HCEC 1CT (cell line): ENCODE results near the gene MGAT5.

Experiments
- DNase-seq: peaks from one replicate; pipeline ENCODE4 v3.0.0-alpha.2; 2017

Gene MGAT5

DNA sequence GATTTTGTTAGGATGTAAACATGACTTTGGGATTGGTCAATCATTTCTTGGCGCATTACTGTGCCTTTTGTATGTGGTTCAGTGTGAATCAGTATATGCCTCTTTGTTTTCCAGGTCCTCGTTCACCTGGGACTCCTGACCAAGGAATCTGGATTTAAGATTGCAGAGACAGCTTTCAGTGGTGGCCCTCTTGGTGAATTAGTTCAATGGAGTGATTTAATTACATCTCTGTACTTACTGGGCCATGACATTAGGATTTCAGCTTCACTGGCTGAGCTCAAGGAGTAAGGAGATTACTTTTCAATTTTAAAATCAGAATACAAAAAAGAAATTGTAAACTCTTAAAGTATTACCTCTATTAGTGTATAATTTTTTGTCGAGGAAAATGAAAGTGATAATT is 87.6 kb downstream of the MGAT5 start:
- no peak for DNase-seq

DNA sequence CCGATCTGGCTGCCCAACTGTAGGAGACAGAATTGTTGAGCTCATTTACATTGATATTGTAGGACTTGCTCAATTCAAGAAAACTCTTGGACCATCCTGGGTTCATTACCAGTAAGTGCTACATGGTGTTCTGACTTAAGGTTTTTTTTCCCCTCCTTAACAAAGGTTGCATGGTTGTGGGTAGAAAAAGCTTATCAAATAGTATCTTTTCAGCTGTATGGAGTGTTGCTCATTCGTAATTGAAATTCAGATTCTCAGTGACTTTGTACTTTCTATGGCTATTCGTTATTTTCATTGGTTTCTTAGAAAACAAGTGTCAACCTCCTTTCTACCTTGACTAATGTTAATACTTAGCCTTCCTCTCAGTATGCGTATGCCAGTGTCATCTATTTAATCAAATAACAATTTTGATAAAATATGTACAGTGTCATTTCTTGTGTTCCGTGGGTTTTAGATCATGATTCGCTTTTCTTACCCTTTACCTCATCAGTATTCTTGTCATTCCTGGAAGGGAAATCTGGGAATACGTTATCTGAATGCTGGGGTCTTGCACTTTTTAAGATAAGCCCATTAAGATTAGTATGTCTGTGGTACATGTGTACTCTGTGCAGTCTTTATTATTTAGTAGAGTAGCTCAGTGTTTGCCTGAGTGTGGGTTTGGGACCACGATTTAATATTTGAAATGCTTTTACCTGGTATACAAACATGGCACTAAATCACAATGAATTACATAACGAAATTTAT is 91.3 kb downstream of the MGAT5 start:
- DNase-seq = no peak

DNA sequence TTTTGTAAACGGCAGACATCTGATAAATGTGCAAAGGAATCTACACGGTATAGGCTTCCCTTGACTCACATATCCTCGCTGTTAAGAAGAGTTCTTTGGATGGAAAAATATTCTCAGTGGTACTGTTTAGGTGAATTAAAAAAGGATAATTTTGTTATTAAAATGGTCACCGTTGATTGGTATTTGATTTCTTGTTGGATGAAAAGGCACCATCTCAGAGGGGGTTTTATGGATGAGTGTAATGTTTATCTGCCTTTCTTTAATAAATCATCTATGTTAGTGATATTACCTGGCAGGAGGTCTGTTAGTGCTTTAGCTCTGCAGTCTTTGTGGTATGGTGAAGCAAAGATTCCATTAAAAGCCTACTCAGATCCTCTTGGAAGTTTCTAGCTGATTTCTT is 92.3 kb downstream of the MGAT5 start:
- DNase-seq = no peak

DNA sequence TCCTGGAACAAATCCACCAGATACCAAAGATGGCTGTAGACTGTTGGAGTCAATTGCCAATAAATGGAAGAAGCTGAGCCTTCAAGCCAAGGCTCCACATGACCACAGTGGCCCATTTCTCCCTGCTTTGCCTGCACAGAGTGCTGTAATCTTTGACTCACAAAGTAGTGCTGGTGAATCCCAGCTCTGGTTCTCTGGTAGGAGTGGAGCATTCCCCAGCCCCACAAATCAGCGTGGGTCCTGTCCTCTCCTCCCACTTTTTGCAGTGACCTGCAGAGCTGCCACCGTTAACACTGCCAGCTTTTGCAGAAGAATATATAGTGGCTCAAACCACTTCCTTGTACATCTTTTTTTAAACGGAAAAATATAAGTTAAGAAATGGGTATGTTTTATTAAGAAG is 93.9 kb downstream of the MGAT5 start:
- peak; percentile 26 for DNase-seq

DNA sequence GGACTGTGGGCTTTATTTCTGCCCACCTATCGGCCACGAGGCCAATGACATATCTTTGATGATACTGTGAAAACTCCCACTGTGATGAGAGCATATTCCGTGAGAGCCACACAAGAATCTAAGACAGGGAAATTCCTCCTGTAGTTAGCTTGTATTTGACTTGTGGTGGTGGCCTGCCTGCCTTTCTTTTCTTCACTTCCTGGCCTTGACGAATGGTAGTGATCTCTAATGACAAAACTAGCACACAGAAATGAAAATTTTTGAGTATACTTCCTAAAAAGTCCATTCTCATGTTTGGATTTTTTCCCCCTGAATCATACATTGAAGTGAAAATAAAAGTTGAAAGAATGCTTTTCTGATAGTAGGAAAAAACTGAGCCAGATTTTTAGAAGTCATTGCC is 94.4 kb downstream of the MGAT5 start:
- peak; percentile 44 for DNase-seq

DNA sequence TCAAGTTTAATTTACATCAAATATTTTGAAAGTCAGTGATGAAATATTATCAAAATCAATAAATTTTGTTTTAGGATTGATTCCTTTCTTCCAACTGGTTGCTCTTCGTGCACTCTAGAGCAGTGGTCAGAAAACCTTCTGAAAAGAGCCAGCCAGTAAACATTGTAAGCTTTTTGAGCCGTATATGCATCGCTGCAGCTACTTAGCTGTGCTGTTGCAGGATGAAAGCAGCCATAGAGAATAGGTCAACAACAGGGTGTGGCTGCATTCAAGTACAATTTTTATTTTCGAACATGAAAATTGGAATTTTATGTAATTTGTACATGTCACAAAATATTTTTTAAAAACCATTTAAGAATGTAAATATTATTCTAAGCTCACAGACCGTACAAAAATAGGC is 94.9 kb downstream of the MGAT5 start:
- DNase-seq = no peak

DNA sequence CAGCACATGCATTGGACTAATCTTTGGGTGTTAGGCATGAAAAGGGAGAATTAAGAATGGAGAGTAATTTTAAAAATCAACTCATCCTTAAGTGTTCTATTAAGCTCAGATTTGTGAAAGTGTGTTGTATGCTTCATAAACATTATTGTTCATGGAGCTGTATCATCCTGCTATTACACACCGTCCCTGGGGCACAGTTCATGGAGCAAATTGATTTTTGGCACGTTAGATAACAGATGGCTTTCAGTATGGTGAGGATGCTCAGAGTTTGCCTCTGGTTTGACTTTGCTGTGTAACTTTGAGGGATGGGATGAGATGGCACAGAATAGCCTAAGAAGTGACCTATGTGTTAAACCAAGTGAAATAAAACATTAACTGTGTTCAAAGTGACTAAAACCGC is 97.1 kb downstream of the MGAT5 start:
- no peak for DNase-seq

DNA sequence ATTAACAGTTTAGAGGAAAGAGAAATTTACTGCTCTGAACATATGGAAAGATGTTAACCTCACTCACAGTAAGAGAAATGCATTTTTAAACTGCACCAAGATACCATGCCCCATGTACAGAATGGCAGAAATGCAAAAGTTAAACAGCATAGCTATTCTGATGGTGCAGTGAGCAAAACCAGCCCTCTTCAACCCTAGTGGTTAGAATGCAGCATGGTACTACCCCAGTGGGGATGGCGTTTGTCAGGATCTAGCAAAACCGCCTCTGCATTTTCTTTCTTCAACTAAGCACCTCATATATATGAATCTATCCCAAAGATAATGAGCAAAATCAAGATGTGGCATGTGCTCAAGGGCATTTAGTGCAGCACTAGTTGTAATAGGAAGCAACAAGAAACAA is 98.0 kb downstream of the MGAT5 start:
- DNase-seq = no peak

DNA sequence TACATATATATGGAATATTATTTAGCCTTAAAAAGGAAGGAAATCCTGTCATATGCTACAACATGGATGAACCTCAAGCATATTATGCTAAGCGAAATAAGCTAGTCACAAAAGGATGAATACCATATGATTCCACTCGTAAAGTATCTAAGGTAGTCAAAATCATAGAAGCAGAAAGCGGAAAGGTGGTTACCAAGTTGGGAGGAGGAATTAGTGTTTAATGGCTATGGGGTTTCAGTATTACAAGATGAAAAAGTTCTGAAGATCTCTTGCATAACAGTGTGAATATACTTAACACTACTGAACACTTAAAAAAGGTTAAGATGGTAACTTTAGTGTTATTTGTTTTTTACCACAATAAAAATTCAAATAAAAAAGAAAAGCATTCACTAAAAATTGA is 99.0 kb downstream of the MGAT5 start:
- no peak for DNase-seq

DNA sequence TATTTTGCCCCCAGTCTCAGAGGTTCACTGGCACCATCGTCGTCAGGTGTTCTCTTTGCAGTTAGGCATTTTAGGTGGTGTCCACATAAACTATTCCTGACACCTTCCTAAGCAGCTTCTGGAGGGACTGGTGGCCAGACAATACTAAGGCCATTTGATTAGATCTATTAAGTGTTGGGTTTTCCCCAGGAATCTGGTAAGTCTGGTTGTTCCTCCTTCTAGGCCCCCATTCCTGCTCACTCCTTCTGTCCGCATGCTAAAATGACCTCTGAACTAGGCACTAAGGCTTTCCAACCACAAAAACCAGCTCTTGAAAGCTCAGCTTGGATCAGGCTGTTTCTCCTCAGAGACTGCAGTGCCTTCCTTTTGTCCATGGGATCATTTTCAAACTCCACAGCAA is 100.7 kb downstream of the MGAT5 start:
- DNase-seq = no peak

DNA sequence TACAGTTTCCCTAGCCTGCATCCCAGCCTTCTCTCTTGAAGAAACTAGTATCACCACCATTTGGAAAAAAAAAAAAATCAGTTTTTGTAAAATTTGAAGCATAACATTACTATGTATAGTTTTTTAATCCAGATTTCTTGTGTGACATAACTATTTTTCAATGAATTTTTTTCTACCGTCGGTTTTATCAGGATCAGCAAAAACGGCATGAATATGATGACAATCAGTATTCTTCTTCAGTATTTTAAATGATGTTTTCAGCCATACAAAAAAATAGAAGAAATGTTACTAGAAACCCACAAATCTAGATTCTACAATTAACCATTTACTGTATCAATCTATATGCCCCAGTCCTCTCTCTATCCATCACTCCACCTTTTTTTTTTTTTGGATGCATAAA is 103.9 kb downstream of the MGAT5 start:
- no peak for DNase-seq

DNA sequence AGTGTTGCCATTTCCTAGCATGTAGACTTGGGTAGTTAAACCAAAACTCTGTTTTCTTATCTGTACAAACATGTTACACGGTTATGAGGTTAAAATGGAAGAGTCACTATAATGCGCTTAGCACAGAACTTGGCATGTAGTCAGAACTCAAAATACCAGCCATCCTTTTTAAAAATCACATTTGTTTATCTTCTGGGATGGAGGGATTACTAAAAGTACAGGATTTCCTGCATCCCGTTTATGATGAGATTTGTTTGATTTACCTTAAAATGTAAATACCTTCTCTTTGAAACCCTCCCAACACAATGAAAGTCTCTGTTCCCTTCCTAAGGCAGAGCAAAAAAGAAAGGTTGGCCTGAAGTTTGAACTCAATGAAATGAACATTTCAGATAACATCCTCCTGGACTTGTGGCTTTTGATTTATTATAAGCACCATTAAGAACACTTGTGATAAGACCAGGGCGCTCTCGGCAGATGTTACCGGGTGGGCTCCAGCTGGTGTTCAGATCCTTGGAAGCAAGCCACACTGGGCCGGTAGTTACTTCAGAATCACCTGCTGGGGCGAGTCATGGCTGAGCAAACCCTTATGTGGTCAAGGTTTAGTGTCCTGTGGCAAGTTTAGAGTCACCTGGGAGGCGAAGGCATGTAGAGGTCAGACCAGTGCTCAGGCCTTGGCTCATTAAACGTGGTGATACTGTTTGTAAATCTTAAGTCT is 105.7 kb downstream of the MGAT5 start:
- DNase-seq = peak; percentile 17

DNA sequence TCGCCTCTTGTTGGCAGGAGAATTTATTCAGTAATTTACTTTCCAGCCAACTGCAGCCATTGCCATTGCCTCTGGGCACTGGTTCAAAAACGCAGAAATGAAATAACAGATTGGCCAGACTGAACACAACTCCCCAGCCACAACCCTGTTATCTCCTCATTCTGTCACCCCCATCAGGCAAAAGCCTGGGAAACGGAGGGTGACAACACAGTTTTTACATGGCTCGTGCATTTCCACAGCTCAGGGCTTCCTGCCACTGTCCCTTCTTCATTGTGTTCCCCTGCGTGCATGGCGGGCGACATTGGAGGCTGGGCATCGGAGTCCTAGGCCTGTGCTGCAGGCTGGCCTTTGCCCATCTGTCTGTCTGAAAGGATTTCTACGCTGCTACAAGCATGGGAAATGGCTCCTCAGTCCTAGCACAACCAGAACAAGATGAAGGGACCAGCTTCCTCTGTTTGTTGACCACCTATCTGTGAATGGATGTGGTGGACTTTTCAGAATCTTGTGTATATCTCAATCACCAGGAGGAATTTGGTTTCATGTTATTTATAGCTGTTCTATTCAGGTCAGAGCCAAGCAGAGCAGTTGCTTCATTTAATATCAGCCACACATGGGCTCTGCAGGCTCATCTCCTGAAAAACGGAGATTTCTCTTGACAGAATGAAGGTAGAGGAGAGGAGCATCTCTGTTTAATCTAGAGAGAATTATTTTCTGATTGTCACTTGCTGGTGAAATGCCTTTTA is 107.0 kb downstream of the MGAT5 start:
- no peak for DNase-seq

DNA sequence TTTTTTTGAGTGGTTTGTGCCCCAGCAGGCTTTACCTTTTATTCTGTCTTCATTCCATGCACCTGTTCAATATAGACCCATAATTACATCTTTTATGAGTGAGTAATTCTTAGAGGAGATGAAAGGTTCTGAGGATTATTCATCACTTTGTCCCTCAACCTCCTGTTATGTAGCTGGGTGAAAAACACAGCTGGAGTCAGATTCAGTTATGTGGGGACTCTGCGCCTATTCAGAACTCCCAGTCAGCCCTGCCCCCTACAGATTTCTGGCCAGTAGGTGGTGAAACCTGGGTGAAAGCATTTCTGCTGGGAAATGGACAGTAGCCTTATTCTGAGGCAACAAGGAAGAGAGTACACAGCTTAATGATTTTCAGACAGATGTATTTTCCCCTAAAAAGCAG is 107.8 kb downstream of the MGAT5 start:
- DNase-seq = no peak

DNA sequence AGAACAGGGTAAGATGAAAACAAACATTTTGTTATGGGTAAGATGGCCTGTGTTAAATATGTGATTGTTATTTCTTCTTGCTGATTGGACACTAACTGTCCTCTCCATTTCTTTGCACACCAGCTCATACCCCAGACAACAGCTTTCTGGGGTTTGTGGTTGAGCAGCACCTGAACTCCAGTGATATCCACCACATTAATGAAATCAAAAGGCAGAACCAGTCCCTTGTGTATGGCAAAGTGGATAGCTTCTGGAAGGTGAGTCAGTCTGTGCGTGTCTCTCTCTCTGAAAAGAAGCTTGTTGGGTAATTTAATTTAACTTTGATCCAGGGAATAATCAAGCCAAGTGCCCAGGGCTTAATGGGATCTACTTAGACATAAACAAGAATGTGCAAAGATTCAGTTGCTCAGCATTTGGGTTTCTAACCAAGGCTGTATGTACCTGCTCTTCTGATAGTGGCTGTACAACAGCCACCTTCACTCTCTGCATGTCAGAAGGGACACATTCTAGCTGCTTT is 108.3 kb downstream of the MGAT5 start:
- no peak for DNase-seq

DNA sequence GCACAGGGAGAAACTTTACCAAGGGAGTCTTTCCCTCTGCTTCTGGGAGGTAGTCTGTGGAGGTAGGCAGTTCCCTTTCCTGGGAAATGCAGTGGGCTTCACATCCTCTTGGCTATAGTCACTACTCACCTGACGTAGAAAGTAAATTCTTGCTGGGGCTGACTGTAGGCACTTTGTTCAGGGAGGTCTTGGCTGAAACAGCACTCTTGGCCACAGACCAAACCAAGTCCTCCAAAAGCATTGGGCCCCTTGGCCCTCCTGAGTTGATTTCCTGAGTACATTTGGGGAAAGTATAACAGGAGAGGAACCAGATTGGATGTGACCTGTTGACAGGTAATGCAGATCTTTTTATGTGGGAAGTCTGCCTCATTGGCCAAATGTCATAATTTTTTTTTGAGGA is 108.9 kb downstream of the MGAT5 start:
- no peak for DNase-seq

DNA sequence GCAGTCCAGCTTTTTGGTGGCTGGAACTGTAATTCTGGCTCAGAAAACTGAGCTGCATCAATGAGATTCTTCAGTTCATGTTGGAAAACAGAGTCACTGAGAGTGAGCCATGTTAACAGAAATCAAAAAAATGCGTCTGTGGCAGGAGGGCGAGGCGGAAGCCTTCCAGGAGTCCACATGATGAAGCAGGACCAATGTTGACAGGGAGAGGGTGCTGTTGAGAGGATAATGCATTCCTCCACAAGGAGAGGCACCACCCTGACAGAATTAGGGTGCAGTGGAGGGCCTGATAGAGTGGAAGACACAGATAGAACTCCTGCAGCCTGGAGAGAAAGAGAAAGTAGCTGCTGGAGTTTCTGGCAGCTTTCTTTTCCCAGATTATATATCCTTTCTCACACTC is 111.5 kb downstream of the MGAT5 start:
- peak; percentile 31 for DNase-seq

DNA sequence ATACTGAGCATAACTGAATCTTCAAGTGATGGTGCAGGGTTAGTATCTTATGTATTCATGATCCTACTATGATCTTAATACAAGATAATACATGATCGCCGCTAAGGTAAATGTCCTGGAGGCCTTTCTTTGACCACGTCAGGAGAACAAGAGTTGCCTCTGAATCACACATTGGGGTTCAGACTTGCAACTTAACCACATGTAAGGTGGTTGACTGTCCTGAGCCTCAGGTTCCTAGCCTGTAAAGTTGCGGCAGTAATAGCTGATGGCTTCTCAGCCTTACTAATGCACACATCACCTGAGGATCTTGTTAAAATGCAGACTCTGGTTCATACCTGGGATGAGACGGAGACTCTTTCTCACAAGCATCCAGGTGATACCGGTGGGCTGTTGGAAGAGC is 112.5 kb downstream of the MGAT5 start:
- no peak for DNase-seq

DNA sequence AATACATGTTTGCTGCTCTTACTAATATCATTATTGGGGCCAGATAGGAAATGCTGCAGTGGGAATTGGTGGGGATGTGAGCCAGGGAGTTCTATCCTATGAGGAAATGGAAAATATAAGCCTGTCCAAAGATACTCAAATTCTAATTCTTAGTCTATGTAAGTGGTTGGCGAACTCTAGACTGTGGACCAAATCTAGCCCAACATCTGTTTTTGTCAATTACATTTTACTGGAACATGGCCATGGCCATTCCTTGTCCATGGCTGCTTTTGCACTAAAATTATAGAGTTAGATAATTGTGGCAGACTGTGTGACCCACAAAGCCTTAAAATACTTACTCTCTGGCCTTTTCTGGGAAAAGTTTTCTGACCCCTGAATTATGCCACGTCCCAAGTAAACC is 113.3 kb downstream of the MGAT5 start:
- no peak for DNase-seq

DNA sequence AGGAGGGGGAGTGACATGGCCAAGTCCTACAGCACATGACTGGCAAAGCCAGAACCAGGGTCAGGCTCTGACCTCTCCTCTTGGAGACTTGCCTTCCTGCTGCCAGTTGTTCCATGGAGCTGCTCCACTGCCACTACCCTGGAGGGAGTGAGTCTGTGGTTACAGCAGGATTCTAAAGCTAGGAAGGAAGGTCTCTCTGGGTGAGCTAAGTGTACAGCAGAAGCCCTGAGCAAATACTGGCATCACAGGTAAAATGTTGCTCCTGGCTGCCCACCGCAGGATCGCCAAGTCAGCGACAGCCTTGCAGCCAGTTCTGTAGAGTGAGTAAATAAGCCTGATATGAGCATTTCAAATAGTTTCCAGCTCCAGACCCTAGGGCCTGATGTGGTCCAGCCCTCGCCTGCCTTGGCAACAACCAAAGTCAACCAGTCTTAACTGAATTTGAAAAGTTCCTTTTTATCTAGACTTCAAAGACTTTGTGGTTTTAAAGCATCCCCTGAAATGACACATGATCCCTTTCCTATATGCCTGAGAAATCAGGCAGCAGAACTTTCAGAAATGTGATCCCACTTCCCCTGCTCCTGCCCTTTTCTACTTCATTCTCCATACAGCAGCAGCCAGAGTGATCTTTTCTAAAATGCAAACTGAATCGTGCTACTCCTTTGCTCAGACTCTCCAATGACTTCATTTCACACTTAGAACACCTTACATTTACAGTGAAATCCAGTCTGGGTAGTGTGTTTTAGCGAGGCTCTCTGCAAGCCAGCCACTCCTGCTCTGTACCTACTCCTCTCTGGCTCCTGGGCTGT is 114.3 kb downstream of the MGAT5 start:
- DNase-seq = no peak

DNA sequence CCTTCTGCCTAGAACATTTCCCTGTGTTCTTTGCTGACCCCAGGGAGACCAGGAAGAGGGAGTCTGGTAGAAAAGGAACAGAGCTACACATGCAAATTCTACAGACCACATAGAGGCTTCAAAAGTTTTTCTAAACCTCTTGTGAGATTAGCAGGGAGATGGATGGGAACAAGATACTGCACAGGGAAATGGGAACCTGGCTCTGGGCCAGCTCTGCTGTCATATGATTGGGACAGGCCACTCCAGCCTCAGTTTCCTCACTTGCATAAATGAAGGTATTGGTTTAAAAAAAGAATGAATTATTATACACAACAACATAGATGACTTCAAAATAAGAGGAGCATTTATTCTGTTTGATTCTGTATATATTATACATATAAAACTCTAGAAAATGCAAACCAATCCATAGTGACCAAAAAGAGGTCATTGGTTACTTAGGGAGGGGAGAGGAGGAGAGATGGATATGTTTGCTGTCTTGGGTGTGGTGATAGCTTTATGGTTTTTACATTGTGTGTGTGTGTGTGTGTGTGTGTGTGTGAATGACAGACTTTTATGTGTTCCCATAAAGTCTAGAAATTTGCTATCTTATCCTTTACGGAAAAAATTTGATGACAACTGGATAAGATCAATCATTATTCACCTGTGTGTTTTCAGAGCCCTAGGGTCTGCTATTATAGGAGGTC is 115.5 kb downstream of the MGAT5 start:
- no peak for DNase-seq
